ENCODE results near the gene MDM1.

DNA sequence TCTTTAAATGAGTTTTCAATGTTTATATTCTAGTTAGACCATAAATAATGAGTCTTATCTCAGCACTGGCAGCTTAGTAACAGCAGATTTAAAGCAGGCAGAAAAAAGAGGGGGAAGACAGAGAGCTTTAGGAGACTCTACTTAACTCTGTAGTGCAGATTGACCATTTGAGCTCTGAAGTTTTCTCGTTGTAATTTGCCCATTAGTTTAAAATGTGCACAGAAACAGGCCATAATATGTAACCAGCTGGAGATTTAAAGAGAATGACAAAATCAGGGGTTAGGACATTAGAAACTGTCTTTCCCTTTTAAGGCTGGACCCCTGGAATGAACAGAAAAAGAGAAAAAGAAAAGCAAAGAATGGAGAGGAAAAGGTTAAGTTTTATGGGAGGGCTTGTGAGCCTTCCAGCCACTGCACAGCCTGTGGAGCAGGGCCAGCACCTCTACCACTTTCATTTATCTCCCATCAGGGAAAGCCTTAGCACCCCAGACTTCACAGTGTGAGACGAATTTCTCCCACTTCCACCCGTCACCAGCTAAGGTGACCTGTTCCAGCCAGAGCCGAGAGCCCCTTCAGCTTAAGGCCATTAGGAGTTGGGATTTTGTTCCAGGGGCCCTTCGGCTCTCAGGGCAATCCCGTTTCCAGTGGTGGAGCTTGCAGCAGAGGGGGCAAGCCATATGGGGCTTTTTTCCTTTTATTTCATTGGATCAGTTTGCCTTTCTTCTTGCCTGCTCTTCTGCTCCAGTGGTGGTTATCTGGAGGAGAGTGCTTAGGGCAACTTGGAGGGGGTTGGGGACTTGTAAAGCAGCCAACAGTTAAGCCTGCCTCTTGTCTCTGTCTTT lies 86.8 kb downstream of the MDM1 start:
- TF ChIP-seq, protein P1, sequence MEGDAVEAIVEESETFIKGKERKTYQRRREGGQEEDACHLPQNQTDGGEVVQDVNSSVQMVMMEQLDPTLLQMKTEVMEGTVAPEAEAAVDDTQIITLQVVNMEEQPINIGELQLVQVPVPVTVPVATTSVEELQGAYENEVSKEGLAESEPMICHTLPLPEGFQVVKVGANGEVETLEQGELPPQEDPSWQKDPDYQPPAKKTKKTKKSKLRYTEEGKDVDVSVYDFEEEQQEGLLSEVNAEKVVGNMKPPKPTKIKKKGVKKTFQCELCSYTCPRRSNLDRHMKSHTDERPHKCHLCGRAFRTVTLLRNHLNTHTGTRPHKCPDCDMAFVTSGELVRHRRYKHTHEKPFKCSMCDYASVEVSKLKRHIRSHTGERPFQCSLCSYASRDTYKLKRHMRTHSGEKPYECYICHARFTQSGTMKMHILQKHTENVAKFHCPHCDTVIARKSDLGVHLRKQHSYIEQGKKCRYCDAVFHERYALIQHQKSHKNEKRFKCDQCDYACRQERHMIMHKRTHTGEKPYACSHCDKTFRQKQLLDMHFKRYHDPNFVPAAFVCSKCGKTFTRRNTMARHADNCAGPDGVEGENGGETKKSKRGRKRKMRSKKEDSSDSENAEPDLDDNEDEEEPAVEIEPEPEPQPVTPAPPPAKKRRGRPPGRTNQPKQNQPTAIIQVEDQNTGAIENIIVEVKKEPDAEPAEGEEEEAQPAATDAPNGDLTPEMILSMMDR (IDR thresholded peaks at IDR 0.05): no peak
- TF ChIP-seq POLR2A (IDR thresholded peaks at IDR 0.05): no peak

Data from lower leg skin (tissue), 3 donors.